Measurements from ENCODE around the gene MDK. TPM values are rescaled to one million over a fixed set of nuclear protein-coding genes. Genes with fewer than 3 reads are reported as not detected.

Gene MDK
- total RNA-seq, 2 donors from 2014 or later = 36.9 to 63.0 TPM

DNA sequence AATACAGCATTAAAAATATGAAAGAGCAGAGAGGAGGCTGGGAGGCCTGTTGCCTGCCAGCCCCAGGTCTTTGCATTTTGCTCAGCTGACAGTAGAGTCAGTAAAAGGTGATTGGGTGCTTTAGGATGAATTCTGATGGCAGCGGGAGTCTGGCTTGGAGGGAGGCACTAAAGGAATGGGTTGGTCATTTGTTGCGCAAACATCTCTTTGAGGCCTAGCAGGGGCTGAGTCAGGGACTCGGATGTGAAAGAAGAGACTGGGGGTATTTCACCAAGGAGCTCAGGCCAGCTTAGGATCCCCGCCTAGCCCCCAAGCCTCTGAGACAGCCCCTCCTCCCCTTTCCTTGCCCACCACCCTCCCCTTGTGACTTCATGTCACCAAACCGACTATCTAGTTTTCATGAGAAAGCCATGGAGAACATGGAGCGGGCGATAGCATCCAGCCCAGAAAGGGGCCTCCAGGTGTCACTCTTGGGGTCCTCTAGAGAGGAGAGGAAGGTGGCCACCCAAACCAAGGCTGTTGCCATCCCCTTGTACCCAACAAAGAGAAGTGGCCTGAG lies 24.5 kb upstream of the MDK start:
- intact Hi-C loops (cut with DNase I) = no loop called here
- no peak for TF ChIP-seq POLR2A (IDR thresholded peaks at IDR 0.05)
- TF ChIP-seq, protein P1, sequence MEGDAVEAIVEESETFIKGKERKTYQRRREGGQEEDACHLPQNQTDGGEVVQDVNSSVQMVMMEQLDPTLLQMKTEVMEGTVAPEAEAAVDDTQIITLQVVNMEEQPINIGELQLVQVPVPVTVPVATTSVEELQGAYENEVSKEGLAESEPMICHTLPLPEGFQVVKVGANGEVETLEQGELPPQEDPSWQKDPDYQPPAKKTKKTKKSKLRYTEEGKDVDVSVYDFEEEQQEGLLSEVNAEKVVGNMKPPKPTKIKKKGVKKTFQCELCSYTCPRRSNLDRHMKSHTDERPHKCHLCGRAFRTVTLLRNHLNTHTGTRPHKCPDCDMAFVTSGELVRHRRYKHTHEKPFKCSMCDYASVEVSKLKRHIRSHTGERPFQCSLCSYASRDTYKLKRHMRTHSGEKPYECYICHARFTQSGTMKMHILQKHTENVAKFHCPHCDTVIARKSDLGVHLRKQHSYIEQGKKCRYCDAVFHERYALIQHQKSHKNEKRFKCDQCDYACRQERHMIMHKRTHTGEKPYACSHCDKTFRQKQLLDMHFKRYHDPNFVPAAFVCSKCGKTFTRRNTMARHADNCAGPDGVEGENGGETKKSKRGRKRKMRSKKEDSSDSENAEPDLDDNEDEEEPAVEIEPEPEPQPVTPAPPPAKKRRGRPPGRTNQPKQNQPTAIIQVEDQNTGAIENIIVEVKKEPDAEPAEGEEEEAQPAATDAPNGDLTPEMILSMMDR (IDR thresholded peaks at IDR 0.05) = no peak
- Histone ChIP-seq H3K36me3 (replicated peaks in 1 of 2; ENCODE audit: insufficient read depth in 1 of 2, low read depth in 2 of 2) (no peaks in the 10 kb centered on the region), H3K9me3 (no peaks in the 10 kb centered on the region), H3K4me1 (peaks cover 55% of the 10 kb centered on the region), H3K27ac (peak overlapping the region; percentile 67 to 69 (median 68)), H3K4me3 (no peak overlapping the region), H3K27me3 (no peaks in the 10 kb centered on the region)
- ATAC-seq (no peak), DNase-seq (no peak)
- 59 to 90% methylated on average over 7 of the region's 7 CpGs for WGBS, 2 donors

DNA sequence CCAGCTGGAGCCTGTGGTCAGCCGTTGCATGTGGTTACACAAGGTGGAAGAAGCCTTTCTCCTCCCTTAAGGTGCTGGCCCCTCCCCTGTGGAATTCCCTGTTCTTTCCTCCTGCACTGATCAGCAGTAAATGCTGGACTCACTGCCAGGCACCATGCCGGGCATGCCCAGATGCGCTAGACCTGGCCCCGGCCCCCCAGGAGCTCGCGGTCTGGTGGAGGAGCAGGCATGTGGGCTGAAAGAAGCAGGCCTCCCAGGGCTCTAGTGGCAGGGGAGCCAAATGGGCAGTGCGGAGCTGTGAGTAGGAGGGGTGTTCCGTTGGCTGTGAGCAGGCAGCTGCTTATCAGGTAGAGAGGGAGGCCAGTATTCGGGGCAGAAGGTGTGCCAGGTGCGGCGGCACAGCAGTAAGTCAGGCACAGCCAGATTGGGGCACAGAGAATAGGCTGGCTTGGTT lies 24.0 kb upstream of the MDK start:
- H3K9me3 ChIP-seq = no peaks in the 10 kb centered on the region
- H3K4me3 ChIP-seq = no peak overlapping the region
- peaks cover 55% of the 10 kb centered on the region for H3K4me1 ChIP-seq
- ATAC-seq = peak; percentile 88
- intact Hi-C loops (cut with DNase I) = no loop called here
- H3K27me3 ChIP-seq = no peaks in the 10 kb centered on the region
- H3K27ac ChIP-seq = peak overlapping the region; percentile 67 to 69 (median 68)
- peak; percentile 81 to 91 (median 90) for DNase-seq
- no peaks in the 10 kb centered on the region for H3K36me3 ChIP-seq (replicated peaks in 1 of 2; ENCODE audit: insufficient read depth in 1 of 2, low read depth in 2 of 2)
- 22 to 38% methylated on average over 2 to 11 of the region's 11 CpGs for WGBS, 2 donors
- TF ChIP-seq, protein P1 (IDR thresholded peaks at IDR 0.05) = peak in 1 of 7 experiments; percentile 9
- TF ChIP-seq POLR2A (IDR thresholded peaks at IDR 0.05) = peak; percentile 27 to 61 (median 55)

DNA sequence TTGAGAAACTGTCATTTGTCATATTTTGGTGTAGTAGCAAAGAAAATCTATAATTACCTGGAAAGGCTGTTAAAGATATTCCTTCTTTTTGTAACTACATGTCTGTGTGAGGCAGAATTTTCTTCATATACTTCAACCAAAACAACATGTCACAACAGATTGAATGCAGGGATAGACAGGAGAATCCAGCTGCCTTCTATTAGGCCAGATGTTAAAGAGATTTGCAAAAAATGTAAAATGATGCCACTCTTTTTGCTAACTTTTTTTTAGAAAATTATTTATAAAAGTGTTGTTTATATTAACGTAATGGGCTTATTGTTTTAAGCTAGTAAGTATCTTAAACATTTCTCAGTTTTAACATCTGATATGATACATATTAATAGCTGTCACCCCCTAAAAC lies 21.5 kb upstream of the MDK start:
- no peak for TF ChIP-seq POLR2A (IDR thresholded peaks at IDR 0.05)
- TF ChIP-seq, protein P1 (IDR thresholded peaks at IDR 0.05) = no peak
- no peak overlapping the region for H3K4me3 ChIP-seq
- ATAC-seq = no peak
- H3K36me3 ChIP-seq (replicated peaks in 1 of 2; ENCODE audit: insufficient read depth in 1 of 2, low read depth in 2 of 2) = no peaks in the 10 kb centered on the region
- no peaks in the 10 kb centered on the region for H3K27me3 ChIP-seq
- peaks cover 60% of the 10 kb centered on the region for H3K4me1 ChIP-seq
- WGBS, 2 donors = 77 to 78% methylated on average over 1 of the region's 1 CpG
- H3K9me3 ChIP-seq = no peaks in the 10 kb centered on the region
- no peak overlapping the region for H3K27ac ChIP-seq
- intact Hi-C loops (cut with DNase I) = no loop called here
- no peak for DNase-seq

DNA sequence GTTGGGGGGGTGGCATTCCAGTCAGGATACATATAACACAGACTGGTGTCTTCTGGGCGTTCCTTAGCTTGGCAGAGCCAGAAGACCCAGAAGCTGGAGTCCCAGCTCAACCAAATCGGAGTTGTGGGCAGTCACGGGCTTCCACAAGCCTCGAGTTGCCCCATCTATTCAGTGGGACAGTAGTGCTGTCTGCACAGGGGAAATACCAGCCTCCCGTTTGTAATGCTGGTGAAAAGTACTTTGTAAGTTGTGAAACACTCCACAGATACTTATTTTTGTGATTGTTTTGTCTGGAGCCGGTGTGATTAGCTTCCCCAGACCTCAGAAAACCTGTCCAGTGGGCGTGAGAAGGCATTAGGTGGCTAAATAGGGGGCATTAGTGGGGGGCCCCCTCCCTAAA lies 20.6 kb upstream of the MDK start:
- Histone ChIP-seq H3K27me3 (no peaks in the 10 kb centered on the region), H3K27ac (peak overlapping the region in 2 of 4 donors; percentile 58 to 73), H3K36me3 (replicated peaks in 1 of 2; ENCODE audit: insufficient read depth in 1 of 2, low read depth in 2 of 2) (no peaks in the 10 kb centered on the region), H3K4me1 (peaks cover 60% of the 10 kb centered on the region), H3K4me3 (no peak overlapping the region), H3K9me3 (no peaks in the 10 kb centered on the region)
- intact Hi-C loops (cut with DNase I) = no loop called here
- TF ChIP-seq POLR2A (IDR thresholded peaks at IDR 0.05) = no peak
- TF ChIP-seq, protein P1 (IDR thresholded peaks at IDR 0.05) = no peak
- DNase-seq (no peak), ATAC-seq (no peak)
- WGBS, 2 donors = 48 to 68% methylated on average over 7 of the region's 7 CpGs

Measured in body of pancreas (tissue), 4 donors.